Activated T-helper 1 cell treated with anti-CD3 and anti-CD28 coated beads, Interleukin-2, amount 50 U/mL, for 16 hours (primary cell): Measurements from ENCODE around the gene C6.

ENCODE experiments used
- DNase-seq, 2 donors: peaks; one replicate each; pipeline ENCODE4 v3.0.0-alpha.2; 2020; ENCODE audit warnings: low read depth in 1 of 2, low spot score in 1 of 2

Gene C6

DNA sequence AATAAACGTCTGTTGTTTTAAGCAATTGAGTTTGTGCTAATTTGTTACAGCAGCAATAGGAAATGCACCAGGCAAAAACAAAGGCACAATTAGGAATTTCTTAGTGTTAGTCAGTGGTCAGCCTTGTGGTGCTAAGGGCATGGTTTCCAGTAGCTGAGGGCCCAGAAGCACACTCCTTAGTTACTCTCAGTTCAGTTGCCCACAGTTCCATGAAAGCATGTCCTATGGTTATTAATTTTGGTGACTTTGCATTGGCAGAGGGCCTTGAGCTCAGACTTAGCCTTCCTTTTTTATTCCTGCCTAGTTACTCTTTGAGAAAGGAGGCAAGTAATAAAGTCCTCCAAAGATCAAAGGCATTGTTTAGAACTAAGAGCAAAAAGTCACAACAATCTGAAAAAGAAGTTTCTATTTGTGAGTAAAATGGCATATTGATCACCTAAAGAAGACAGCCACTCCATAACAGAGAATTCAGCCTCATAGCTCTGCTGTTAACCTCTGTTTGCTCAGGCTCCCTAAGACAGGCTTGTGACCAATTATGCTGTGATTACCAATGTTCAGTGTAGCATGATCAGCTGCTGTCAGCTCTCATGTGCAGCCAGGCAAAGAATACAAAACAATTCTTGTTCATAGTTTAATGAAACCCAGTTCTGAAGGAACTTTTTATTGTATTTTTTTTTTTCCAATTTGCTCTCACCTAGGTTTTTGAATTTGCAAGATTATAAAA is 85.2 kb downstream of the C6 start:
- no peak for DNase-seq

DNA sequence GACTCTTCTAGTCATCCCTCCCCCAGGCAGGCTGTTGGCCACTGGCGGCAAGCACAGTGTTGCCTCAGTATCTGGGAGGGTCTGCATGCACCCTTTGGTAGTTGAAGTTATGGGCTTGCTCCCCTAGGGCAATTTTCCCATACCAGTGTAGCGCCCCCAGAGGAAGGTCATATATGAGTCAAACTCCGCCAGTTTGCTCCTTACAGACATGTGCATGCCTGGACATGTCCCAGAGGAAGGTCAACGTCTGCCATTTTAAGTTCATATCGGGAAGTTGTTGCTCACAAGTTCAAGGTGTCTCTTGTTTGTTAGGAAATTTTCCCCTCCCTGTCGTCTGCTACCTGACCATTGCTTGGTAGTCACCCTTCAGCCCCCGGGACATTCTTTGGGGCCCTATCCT is 90.9 kb downstream of the C6 start:
- no peak for DNase-seq

DNA sequence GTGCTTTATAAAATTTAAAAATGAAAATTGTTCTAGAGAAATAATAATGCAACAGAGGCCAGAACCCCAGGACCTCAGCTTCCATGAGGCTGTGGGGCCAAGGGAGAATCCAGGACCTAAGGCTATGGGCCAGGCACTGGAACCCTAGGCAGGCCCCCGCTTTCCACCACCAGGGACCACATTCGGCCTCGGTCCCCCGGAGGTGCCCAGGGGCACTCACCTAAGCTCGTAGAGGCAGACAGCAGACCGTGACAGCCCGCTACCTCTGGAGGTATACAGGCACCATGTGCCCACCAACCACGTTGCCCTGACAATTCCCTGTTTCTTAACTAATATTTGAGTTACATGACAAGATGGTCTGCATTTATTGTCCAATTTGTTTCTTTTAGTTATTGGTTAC is 92.7 kb downstream of the C6 start:
- DNase-seq = no peak

DNA sequence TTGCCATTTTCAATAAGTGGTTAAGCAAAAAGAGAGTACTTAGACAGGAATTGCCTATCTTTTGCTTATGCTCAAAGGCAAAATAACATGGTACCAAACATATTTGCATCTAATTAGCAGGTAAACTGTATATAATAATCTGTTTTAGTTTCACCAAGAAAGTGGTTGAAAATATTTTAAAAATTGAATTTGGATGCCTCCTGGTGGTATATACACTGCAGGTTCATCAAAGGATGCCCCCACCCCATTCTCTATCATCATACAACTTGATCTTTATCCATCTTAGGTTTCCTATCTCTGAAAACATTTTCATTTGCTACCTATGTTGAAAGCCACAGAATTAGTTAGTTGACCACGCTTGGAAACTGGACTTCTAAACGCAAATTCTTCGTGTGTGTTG is 95.2 kb downstream of the C6 start:
- no peak for DNase-seq

DNA sequence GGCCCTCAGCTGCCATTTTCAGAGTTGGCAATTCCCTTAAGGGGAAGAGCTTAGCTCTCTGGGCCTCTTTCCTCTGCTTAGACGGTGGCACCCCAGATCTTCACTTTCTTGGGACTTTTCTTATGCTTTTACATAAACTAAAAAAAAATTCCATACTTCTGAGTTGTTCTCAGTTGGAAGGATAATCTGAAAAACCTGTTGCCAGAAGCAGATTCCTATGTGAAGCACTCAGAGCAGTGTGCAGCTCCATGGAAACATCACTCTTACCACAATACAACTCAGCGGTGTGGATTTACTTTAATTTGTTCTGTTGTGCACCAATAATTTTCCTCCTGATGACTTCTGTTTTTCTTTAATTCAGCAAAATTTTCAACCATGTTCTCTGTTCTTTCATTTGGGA is 98.1 kb downstream of the C6 start:
- no peak for DNase-seq

DNA sequence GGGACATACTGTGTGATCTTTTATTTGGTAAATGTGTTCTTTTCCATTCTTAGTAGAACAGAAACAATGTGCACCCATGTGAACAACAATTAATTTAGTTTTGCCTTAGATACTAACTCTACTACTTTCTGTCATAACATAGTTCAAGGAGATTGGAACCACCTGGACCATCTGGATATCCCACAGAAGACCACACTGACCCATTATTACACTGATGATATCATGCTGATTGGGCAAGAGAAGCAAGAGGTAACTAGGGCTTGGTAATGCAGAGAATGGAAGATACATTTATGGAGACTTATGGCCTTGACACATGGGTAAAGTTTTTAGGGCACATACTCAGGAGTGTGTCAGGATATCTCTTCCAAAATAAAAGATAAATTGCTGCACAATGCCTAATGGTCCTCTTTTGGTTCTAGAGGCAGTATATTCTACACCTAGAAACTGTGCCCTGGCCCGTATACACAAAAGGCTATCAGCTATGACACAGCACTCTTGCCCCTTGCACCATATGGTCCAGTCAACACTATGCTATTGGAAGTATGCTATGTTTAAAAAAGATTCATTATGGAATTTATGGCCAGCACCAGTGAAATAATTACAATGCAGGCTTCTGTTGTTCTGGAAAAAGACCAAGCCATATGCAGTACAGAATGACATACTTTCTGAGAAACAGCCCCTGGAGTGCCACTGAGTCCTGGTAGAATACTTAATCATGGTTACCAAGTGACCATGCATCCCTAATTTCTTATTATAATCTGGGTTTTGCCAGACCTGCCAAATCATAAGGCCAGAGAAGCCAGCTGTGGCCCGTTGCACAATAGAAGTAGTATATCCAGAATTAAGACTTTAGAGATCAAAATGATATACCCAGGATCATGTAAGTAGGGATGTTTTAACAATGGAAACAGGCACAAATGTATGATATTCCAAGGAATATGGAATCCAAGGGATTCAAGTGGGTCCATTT is 100.6 kb downstream of the C6 start:
- no peak for DNase-seq

DNA sequence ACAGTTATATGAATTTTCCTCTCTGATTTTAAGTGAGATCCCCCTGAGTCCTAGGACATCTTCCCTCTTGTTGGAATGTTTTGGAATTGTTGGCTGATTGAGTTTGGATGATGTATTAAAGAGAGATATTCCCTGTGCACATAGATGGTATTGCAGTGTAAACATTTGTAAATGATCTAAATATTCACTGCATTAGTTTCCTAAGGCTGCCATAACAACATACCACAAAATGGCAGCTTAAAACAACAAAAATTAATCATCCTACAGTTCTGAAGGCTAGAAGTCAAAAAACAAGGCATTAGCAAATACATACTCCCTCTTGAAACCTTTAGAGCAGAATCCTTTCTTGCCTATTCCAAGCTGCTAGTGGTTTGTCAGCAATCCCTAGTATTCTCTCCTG is 104.1 kb downstream of the C6 start:
- no peak for DNase-seq

DNA sequence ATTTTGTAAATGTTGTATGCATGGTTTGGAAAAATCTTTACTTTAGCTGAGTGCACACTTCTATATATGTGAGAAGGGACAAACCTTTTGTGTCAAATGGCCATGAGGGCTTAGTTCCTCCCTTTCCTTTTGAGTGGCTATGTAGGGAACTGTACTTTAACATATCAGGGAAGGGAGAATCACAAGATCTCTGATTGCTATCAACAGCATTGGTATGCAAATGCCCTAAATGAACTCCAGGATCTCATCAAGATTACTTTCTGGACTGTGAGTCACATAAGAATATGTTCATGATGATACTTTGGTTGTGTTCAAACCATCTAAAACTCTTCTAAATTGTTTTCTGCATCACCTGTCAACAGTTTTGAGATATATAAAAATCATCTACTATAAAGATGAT is 111.0 kb downstream of the C6 start:
- DNase-seq = no peak

DNA sequence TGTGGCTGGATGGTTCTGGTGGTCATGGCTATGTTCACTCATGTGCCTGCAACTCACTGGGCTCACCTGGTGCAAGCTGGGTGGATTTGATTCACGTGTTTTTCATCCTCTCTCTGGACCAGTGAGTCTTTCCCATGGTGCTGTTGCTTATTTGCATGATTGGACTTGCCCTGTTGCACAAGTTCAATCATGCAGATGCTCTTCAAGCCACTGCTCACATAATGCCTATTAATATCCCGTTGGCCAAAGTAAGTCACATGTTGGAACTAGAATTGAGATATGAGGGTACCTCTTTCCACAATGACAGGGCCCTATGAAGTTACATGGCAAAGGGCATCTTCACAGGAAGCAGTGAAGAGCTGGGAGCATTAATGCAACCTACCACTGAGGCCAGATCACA is 115.7 kb downstream of the C6 start:
- DNase-seq = no peak

DNA sequence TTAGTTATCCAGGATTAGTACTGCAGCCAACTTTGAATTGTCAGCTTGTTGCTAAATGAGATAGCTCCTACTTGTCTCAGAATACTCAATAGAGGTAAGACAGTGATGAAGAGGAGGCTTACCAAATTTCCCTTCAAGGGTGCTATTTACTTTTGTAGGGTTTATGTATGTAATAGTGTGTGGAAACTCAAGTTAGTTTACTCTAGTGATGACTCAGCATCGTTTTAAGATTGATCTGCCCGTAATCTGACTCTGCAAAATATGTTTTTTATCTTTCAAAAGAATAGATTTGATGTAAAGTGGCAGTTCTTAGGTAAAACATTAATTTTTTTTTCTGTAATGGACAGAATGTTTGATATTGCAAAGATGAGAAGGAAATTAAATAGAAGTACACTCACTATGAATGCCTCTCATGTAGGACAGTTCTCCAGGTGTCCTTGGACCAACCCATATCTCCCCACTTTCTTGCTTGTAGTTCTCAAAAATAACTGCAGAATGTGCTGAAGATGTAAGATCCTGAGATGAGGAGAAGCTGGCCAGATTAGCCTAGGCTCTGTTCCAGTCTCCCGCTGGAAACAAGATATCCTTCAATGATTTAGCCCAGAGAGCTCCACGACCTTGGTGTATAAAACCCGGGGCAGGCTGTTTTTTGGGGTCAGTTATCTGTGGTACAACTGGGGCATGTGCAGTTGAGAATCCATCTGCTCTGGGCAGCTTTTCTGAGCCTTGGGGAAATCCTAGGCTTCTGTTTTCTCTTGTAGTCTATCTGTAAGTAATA is 117.8 kb downstream of the C6 start:
- DNase-seq = no peak

DNA sequence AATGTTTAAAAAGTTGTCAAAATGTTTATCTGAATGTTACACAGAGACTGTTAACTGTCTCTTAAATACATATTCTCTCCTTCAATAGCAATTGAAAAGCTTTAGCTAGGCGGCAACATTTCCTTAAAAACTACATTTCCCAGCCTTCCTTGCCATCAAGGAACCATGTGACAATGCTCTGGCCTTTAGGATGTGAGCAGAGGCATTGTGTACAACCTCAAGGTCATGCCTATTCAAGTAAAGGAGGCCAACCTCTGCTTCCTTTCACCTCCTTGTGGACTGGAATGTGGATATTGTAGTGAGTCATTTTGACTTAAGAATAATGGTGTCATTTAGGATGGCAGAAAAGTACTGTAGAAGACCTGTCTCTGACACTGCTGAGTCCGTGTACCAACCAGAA is 118.5 kb downstream of the C6 start:
- DNase-seq = no peak

DNA sequence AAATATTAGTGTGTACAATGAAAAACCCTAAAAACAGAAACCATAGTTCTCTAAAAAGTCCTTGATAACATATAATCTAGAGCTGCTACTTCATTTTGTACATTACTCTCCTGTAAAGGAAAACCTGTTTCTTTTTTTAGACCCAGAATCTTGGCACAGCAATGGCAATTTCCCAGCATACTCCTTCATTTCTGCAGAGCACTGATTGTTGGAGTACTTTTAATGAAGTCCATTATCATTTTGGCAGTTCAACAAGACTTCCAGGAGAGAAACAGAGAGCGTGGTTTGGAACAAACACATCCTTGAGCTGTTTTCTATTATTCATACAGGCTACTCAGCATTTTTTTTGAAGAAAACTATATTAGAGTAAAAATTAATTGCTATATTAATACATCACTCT is 119.5 kb downstream of the C6 start:
- no peak for DNase-seq
